ENCODE data around the gene IGHMBP2.
"Not testable (repeated sequence)": the region's sequence is repeated elsewhere in the genome, so short reads cannot be mapped to it uniquely, and the experiment has no call there.

IGHMBP2 gene

GRCh38 chr11:68868221-68868835 is 35.4 kb upstream of the IGHMBP2 start:
- FAIRE-seq: no peak
- TF ChIP-seq POLR2A (IDR thresholded peaks at IDR 0.05; ENCODE audit: low read depth, low read length): no peak
- TF ChIP-seq POLR2AphosphoS5 (IDR thresholded peaks at IDR 0.05; ENCODE audit: low read depth, low read length): no peak
- no peak for TF ChIP-seq TAF1 (IDR thresholded peaks at IDR 0.05; ENCODE audit: borderline replicate concordance, low read depth, low read length)
- DNase-seq (ENCODE audit: insufficient read length): no peak

GRCh38 chr11:68870470-68870869 is 33.2 kb upstream of the IGHMBP2 start:
- no peak for TF ChIP-seq TAF1 (IDR thresholded peaks at IDR 0.05; ENCODE audit: borderline replicate concordance, low read depth, low read length)
- no peak for TF ChIP-seq POLR2AphosphoS5 (IDR thresholded peaks at IDR 0.05; ENCODE audit: low read depth, low read length)
- TF ChIP-seq POLR2A (IDR thresholded peaks at IDR 0.05; ENCODE audit: low read depth, low read length): no peak
- DNase-seq (ENCODE audit: insufficient read length): no peak
- no peak for FAIRE-seq

GRCh38 chr11:68872216-68873003 is 31.3 kb upstream of the IGHMBP2 start:
- DNase-seq (ENCODE audit: insufficient read length) (no peak), FAIRE-seq (no peak)
- TF ChIP-seq POLR2A (IDR thresholded peaks at IDR 0.05; ENCODE audit: low read depth, low read length): no peak
- no peak for TF ChIP-seq POLR2AphosphoS5 (IDR thresholded peaks at IDR 0.05; ENCODE audit: low read depth, low read length)
- TF ChIP-seq TAF1 (IDR thresholded peaks at IDR 0.05; ENCODE audit: borderline replicate concordance, low read depth, low read length): no peak

GRCh38 chr11:68878022-68878421 is 25.7 kb upstream of the IGHMBP2 start:
- no peak for FAIRE-seq
- no peak for DNase-seq (ENCODE audit: insufficient read length)
- TF ChIP-seq POLR2AphosphoS5 (IDR thresholded peaks at IDR 0.05; ENCODE audit: low read depth, low read length) (no peak), POLR2A (IDR thresholded peaks at IDR 0.05; ENCODE audit: low read depth, low read length) (no peak), TAF1 (IDR thresholded peaks at IDR 0.05; ENCODE audit: borderline replicate concordance, low read depth, low read length) (no peak)

- TF ChIP-seq POLR2A (IDR thresholded peaks at IDR 0.05; ENCODE audit: low read depth, low read length) (no peak), POLR2AphosphoS5 (IDR thresholded peaks at IDR 0.05; ENCODE audit: low read depth, low read length) (no peak), TAF1 (IDR thresholded peaks at IDR 0.05; ENCODE audit: borderline replicate concordance, low read depth, low read length) (no peak)
- DNase-seq (ENCODE audit: insufficient read length) (no peak), FAIRE-seq (no peak)
Measured at GRCh38 chr11:68880851-68881250, 22.8 kb upstream of the IGHMBP2 start.

GRCh38 chr11:68881320-68881719 is 22.4 kb upstream of the IGHMBP2 start:
- TF ChIP-seq POLR2AphosphoS5 (IDR thresholded peaks at IDR 0.05; ENCODE audit: low read depth, low read length): no peak
- TF ChIP-seq TAF1 (IDR thresholded peaks at IDR 0.05; ENCODE audit: borderline replicate concordance, low read depth, low read length): no peak
- no peak for TF ChIP-seq POLR2A (IDR thresholded peaks at IDR 0.05; ENCODE audit: low read depth, low read length)
- no peak for FAIRE-seq
- no peak for DNase-seq (ENCODE audit: insufficient read length)

- no peak for DNase-seq (ENCODE audit: insufficient read length)
- no peak for FAIRE-seq
- TF ChIP-seq POLR2A (IDR thresholded peaks at IDR 0.05; ENCODE audit: low read depth, low read length) (no peak), POLR2AphosphoS5 (IDR thresholded peaks at IDR 0.05; ENCODE audit: low read depth, low read length) (no peak)
Measured at GRCh38 chr11:68882391-68882790, 21.3 kb upstream of the IGHMBP2 start.

- not testable (repeated sequence) for DNase-seq (ENCODE audit: insufficient read length); FAIRE-seq
Measured at GRCh38 chr11:68884827-68885226, 18.9 kb upstream of the IGHMBP2 start.

GRCh38 chr11:68889948-68890446 is 13.7 kb upstream of the IGHMBP2 start:
- DNase-seq (ENCODE audit: insufficient read length) (no peak), FAIRE-seq (no peak)
- no peak; the same call in none of the 2 replicates for TF ChIP-seq POLR2AphosphoS5 (IDR thresholded peaks at IDR 0.05; ENCODE audit: low read depth, low read length)
- no peak for TF ChIP-seq POLR2A (IDR thresholded peaks at IDR 0.05; ENCODE audit: low read depth, low read length)
- no peak for TF ChIP-seq TAF1 (IDR thresholded peaks at IDR 0.05; ENCODE audit: borderline replicate concordance, low read depth, low read length)

- no peak for TF ChIP-seq TAF1 (IDR thresholded peaks at IDR 0.05; ENCODE audit: borderline replicate concordance, low read depth, low read length)
- TF ChIP-seq POLR2A (IDR thresholded peaks at IDR 0.05; ENCODE audit: low read depth, low read length): 0 out of 2 replicates have a peak, but pooled peaks have one; percentile 7
- FAIRE-seq (no peak), DNase-seq (ENCODE audit: insufficient read length) (no peak)
Measured at GRCh38 chr11:68890490-68891231, 13.0 kb upstream of the IGHMBP2 start.

GRCh38 chr11:68891351-68891948 is 12.2 kb upstream of the IGHMBP2 start:
- DNase-seq (ENCODE audit: insufficient read length) (no peak), FAIRE-seq (no peak)
- TF ChIP-seq POLR2AphosphoS5 (IDR thresholded peaks at IDR 0.05; ENCODE audit: low read depth, low read length) (no peak; the same call in 1 of the 2 replicates), POLR2A (IDR thresholded peaks at IDR 0.05; ENCODE audit: low read depth, low read length) (no peak), TAF1 (IDR thresholded peaks at IDR 0.05; ENCODE audit: borderline replicate concordance, low read depth, low read length) (no peak)

All from GM12892 (cell line).